ENCODE measurements around the gene CMSS1.

Gene CMSS1

DNA sequence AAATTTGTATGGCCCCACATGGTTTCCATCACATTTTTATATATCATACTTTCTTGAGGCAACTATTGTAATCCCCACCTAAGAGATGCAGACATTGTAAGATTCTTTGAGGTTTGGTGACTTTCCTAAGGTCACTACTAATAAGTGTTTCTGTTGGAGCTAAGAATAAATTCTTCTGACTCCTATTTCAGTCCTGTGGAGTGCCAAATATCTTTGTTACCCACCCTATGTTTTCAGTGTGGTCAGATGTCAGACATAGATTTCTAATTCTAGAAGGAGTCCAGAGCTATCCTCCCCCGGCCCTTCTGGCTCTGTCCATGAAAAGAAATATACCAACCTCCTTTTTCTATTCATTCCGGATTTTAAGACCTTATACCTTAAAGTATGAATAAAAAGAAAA is 342.9 kb downstream of the CMSS1 start:
- TF ChIP-seq, protein P1, sequence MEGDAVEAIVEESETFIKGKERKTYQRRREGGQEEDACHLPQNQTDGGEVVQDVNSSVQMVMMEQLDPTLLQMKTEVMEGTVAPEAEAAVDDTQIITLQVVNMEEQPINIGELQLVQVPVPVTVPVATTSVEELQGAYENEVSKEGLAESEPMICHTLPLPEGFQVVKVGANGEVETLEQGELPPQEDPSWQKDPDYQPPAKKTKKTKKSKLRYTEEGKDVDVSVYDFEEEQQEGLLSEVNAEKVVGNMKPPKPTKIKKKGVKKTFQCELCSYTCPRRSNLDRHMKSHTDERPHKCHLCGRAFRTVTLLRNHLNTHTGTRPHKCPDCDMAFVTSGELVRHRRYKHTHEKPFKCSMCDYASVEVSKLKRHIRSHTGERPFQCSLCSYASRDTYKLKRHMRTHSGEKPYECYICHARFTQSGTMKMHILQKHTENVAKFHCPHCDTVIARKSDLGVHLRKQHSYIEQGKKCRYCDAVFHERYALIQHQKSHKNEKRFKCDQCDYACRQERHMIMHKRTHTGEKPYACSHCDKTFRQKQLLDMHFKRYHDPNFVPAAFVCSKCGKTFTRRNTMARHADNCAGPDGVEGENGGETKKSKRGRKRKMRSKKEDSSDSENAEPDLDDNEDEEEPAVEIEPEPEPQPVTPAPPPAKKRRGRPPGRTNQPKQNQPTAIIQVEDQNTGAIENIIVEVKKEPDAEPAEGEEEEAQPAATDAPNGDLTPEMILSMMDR (conservative IDR thresholded peaks at IDR 0.05) = no peak
- no peak overlapping the region for H3K27ac ChIP-seq

DNA sequence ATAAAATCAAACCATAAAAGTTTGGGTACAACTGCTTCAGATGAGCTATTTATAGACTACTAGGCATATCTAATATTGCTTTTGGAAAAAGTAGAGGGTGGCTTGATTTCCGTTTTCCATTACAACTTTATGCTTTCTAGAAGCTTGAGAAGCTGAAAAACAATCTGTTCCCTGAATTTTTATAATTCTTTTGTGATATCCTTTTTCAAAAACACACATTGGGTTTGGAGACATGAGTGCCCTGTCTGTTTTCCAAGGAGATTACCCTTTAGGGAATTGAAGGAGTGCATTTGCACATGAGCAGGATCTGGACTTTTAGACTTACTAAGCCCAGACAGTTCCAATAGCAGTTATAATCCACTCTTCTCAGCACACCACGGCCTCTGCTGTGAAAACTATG is 346.1 kb downstream of the CMSS1 start:
- TF ChIP-seq, protein P1 (conservative IDR thresholded peaks at IDR 0.05) = no peak
- H3K27ac ChIP-seq = no peak overlapping the region

DNA sequence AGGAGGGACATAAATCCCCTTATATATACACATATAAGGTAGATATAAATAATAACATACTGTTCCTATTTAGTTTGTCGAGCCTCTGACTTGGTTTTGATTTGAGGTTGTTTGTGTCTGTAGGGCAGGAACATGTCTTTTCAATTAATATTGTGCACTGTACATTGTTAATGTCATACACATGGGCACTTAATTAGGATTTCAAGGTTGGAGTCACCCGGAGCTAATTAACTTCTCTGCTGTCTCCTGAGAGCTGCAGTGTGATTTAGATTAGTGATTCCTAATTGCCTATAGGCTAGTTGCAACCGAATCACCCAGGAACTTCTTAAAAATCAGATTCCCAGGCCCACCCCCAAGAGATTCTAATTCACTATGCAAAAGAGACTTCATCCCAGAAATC is 347.1 kb downstream of the CMSS1 start:
- H3K27ac ChIP-seq = no peak overlapping the region
- TF ChIP-seq, protein P1 (conservative IDR thresholded peaks at IDR 0.05) = no peak

DNA sequence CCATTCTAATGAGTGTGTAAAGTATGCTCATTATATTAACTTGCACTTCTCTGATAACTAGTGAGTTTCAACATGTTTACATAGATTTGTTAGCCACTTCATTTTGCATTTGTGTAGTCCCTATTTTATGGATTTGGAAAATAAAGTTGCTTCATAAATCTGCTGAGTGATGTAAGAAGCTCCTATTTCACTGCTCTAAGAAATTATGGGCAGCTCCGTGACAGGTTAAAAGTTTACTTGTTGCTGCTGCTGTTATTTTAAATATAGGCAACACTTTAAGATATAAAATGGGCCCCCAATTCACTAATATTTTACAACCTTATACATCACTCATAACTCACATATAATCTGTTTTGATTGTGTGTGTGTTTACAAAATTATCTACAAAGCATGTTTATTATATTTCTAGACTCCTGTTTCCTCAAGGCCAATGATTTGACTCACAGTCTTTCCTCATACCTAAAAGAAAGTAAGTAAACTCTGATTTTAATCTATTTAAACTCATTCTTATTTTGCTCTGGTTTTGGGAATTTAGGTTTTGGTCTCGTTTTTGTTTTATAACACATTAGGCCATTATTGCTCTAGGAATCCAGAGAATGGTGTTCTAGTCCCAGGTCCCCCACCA is 348.4 kb downstream of the CMSS1 start:
- no peak overlapping the region for H3K27ac ChIP-seq
- TF ChIP-seq, protein P1 (conservative IDR thresholded peaks at IDR 0.05) = no peak

DNA sequence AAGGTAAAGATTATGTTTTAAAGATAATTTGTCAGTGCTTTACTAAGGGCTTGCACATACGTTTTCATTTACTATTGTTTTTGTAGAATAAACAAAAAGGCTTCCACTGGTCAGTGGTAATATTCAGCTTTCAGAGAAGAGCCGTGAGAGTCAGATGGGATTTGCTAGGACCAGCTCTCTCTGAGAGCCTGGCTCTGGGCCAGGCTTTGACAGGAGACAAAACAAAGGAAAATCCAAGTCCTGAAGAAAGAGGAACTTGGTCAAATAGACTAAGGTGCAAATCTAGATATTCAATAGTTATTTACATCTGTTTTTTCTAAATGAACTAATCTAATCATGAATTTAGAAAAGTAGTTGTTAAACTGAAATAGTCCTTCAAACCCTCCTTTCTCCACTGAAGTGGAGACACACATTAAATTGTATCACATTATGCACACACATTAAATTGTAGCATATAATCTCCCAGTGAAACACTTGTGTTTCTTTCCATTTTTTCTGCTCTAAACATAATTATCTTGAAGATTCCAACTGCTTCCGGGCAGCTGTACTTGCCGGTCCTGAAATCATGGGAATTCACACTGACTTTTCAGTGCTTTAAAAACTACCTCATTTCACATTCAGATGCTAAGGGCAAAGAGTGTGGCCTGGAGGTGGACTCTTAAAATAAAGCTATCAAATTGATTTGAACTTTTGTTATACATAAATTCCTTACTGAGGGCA is 351.7 kb downstream of the CMSS1 start:
- no peak overlapping the region for H3K27ac ChIP-seq
- TF ChIP-seq, protein P1 (conservative IDR thresholded peaks at IDR 0.05) = no peak

DNA sequence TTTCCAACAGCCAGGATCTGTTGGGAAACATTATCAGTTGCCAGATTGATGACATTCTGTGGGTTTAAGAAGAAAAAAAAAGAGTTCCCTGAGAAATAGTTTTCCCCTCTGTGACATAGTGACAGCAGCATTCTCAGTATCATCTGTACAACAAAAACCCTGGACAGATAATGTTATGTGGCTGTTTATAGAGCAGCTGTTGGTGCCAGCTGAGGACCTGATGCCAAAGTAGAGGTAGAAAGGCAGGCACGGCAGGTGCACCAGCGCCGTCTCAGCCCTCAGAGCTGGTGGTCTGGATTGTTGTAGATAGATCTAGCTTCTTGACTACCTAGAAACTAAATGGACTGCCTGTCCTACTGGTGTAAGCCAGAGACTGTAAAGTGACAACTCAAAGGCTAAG is 352.8 kb downstream of the CMSS1 start:
- TF ChIP-seq, protein P1 (conservative IDR thresholded peaks at IDR 0.05) = no peak
- no peak overlapping the region for H3K27ac ChIP-seq

DNA sequence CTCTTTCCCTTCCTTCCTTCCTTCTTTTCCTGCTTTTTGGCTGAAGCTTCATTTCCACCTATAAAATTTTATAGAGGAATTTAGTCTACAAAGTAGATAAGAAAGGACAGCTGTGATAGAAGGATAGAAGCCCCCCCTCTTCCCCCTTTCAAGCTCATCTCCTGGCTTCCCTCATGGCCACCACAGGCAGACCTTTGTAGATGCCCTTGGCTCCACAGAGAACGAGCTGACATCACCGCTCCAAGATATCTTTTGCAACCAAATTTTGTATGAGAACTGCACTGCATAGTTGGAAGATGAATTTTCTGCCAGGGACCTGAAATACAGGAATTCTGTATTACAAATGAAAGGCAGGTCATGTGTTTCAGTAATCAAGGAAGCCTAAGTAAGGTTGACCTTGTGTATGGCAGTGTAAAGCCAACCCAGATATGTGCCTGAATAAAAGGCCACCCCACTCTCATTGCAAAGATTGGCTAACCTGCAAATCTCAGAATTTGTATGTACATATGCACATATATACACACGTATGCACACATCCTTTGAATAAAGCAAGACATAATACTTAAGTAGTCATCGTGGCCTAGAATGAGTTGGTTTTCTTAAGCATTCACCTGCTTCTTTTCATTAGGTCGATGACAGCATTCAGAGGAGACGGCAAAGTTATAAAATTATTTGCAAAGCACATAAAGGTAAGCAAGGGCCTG is 353.7 kb downstream of the CMSS1 start:
- TF ChIP-seq, protein P1 (conservative IDR thresholded peaks at IDR 0.05) = no peak

More for the DNA sequence above, 353.7 kb downstream of the CMSS1 start:
- H3K27ac ChIP-seq = no peak overlapping the region
